ENCODE results near the gene IRAK2. TPM values are rescaled to one million over a fixed set of nuclear protein-coding genes. Genes with fewer than 3 reads are reported as not detected.

Gene IRAK2
- total RNA-seq, 4 donors from 2014 or later: 7.0 to 15.0 (median 11.4) TPM

DNA sequence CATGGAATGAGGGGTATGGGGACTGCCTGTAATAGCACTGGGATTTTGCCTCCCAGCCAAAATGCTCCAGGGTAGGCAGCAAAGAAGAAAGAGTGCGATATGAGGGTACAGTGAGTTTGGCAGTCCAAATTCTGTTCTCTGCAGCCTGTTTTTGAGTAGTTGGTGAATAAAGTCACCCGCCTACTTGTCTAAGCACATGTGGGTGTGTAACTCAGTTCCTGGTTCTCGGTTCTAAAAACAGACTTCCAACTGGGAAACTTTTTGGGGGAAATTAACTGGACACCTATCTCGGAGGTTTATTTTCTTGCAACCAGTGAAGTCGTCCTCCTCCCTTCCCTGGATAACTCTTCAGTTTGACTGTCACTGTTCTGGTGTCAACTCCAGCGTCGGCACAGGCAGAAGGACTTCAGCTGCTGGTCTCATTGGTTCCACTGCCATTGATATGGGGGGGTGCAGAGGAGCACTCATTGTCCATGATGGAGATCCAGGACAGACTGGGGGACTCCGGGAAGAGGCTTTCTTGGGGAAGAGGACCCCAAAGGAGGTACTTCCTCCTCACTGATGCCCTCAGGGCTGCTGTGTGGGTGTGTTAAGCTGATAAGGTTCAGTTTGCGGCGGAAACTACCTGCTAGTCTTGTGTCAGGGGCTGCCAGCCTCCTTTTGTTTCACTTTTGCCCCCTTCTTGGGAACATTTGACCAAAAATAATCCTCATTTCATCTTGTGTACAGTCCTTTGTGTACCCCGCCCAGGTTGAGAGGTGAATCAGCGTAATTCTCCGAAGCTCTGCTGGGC lies 114.9 kb downstream of the IRAK2 start:
- WGBS, 2 donors: 88 to 93% methylated on average over 13 of the region's 13 CpGs
- intact Hi-C loops (cut with DNase I; ENCODE audit: low total_unique reads): no loop called here
- TF ChIP-seq, protein P1, sequence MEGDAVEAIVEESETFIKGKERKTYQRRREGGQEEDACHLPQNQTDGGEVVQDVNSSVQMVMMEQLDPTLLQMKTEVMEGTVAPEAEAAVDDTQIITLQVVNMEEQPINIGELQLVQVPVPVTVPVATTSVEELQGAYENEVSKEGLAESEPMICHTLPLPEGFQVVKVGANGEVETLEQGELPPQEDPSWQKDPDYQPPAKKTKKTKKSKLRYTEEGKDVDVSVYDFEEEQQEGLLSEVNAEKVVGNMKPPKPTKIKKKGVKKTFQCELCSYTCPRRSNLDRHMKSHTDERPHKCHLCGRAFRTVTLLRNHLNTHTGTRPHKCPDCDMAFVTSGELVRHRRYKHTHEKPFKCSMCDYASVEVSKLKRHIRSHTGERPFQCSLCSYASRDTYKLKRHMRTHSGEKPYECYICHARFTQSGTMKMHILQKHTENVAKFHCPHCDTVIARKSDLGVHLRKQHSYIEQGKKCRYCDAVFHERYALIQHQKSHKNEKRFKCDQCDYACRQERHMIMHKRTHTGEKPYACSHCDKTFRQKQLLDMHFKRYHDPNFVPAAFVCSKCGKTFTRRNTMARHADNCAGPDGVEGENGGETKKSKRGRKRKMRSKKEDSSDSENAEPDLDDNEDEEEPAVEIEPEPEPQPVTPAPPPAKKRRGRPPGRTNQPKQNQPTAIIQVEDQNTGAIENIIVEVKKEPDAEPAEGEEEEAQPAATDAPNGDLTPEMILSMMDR (IDR thresholded peaks at IDR 0.05): no peak
- no peak for TF ChIP-seq POLR2A (IDR thresholded peaks at IDR 0.05)
- H3K4me3 ChIP-seq (ENCODE audit: low read depth, poor library complexity, severe bottlenecking): no peak overlapping the region
- no peak for DNase-seq (ENCODE audit: low spot score in 2 of 2)

DNA sequence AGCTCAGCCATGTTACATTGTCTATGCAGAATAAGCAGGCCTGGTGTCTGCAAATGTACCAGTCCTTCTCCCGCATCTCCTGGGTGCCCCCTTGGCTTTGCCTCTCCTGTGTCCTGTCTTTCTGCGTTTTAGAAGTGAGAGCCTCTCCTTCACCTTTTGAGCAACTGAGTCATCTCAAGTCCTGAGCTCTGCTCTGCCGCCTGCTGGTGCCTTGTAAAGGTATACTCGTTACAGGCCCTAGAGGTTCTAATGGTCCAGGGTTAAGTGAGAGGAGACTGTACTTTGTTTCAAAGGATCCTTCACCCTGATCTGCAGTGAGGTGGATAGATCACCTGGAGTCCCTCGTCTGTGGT lies 115.4 kb downstream of the IRAK2 start:
- H3K4me3 ChIP-seq (ENCODE audit: low read depth, poor library complexity, severe bottlenecking): no peak overlapping the region
- no peak for DNase-seq (ENCODE audit: low spot score in 2 of 2)
- TF ChIP-seq POLR2A (IDR thresholded peaks at IDR 0.05): no peak
- WGBS, 2 donors: 81 to 85% methylated on average over 5 of the region's 5 CpGs
- intact Hi-C loops (cut with DNase I; ENCODE audit: low total_unique reads): no loop called here

DNA sequence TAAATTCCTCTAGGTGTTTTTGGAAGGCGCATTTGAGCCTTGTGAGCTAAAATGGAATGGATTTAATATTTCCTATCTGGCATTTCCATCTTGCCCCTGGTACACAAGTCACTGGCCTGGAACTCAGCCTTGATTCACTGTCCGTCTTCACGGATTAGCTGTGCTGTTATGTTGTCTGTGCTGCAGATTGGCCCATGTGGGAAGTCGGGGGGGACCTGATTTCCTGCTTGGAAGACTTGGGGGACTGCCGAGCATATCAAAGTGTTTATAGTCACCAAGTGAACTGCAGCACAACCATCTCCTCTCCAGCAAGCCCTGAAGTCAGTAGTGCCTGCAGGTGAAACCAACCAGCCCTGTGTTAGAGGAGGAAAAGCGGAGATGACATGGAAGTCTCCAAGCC lies 115.9 kb downstream of the IRAK2 start:
- intact Hi-C loops (cut with DNase I; ENCODE audit: low total_unique reads): no loop called here
- DNase-seq (ENCODE audit: low spot score in 2 of 2): no peak

DNA sequence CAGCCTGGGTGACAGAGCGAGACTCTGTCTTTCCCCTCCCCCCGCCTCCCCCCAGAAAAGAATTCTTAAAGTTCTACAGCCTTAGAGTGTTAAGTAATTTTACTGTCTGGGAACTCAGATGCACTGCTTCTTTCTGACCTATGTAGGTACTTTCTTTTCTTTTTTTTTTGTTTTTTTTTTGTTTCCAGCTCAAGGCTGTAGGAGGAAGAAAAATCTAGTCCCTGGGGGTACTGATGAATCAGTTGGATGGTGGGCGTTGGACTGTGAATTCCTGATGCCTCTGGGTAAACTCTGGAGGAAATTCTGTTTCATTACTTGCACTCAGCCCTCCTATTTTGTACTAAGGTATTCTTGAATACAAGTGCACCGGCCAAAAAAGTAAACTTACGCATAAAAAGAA lies 117.2 kb downstream of the IRAK2 start:
- TF ChIP-seq POLR2A (IDR thresholded peaks at IDR 0.05): no peak
- TF ChIP-seq, protein P1 (IDR thresholded peaks at IDR 0.05): no peak
- intact Hi-C loops (cut with DNase I; ENCODE audit: low total_unique reads): no loop called here
- H3K4me3 ChIP-seq (ENCODE audit: low read depth, poor library complexity, severe bottlenecking): no peak overlapping the region
- no peak for DNase-seq (ENCODE audit: low spot score in 2 of 2)
- WGBS, 2 donors: 76 to 77% methylated on average over 5 of the region's 5 CpGs

More for the DNA sequence above, 115.9 kb downstream of the IRAK2 start:
- TF ChIP-seq POLR2A (IDR thresholded peaks at IDR 0.05): no peak
- TF ChIP-seq, protein P1 (IDR thresholded peaks at IDR 0.05): no peak
- no peak overlapping the region for H3K4me3 ChIP-seq (ENCODE audit: low read depth, poor library complexity, severe bottlenecking)
- WGBS, 2 donors: 83 to 87% methylated on average over 6 of the region's 6 CpGs

DNA sequence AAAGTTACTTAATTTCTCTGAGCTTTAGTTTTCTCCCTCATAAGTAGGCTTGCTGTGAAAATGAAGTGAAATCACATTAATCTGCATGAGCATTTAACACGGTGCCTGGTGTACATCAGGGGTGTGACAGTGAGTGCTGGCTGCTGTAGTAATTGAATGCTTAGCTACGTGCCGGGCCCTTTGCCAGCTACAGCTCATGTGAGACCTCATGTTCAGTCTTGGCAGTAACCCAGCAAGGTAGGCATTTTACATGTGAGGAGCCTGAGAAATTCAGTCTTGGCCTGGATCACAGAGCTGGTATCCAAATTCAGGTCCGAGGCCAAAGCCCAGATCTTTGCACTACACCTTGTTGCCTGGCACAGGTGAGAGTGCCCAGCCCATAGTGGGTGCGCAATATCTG lies 118.9 kb downstream of the IRAK2 start:
- peak in 1 of 2 donors; percentile 70 for DNase-seq (ENCODE audit: low spot score in 2 of 2)
- intact Hi-C loops (cut with DNase I; ENCODE audit: low total_unique reads): no loop called here
- H3K4me3 ChIP-seq (ENCODE audit: low read depth, poor library complexity, severe bottlenecking): no peak overlapping the region
- WGBS, 2 donors: 52 to 55% methylated on average over 5 of the region's 5 CpGs
- TF ChIP-seq, protein P1 (IDR thresholded peaks at IDR 0.05): no peak
- no peak for TF ChIP-seq POLR2A (IDR thresholded peaks at IDR 0.05)

DNA sequence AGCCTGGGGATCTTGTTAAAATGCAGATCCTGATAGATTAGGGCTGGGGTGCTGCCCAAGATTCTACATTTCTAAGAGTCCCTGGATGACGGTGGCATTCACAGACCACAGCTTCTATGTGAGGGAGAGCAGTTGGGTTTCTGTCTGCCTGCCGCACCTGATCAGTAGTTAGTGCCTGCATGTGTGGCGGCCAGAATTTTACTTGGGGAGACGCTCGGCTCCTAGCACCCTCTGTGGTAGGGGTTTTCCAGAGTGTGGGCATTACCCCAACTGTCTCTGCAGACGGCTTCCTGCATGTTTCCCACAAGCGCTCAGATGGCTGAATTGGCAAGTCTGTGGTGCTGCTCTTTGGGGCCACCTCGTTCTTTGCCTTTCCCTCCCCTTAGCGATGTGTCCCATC lies 119.8 kb downstream of the IRAK2 start:
- 41 to 48% methylated on average over 9 of the region's 9 CpGs for WGBS, 2 donors
- intact Hi-C loops (cut with DNase I; ENCODE audit: low total_unique reads): no loop called here
- no peak for DNase-seq (ENCODE audit: low spot score in 2 of 2)
- H3K4me3 ChIP-seq (ENCODE audit: low read depth, poor library complexity, severe bottlenecking): no peak overlapping the region
- no peak for TF ChIP-seq POLR2A (IDR thresholded peaks at IDR 0.05)
- TF ChIP-seq, protein P1 (IDR thresholded peaks at IDR 0.05): no peak

Measured in lower leg skin (tissue), 4 donors.